ENCODE data around the gene PARP9.

PARP9 gene

DNA sequence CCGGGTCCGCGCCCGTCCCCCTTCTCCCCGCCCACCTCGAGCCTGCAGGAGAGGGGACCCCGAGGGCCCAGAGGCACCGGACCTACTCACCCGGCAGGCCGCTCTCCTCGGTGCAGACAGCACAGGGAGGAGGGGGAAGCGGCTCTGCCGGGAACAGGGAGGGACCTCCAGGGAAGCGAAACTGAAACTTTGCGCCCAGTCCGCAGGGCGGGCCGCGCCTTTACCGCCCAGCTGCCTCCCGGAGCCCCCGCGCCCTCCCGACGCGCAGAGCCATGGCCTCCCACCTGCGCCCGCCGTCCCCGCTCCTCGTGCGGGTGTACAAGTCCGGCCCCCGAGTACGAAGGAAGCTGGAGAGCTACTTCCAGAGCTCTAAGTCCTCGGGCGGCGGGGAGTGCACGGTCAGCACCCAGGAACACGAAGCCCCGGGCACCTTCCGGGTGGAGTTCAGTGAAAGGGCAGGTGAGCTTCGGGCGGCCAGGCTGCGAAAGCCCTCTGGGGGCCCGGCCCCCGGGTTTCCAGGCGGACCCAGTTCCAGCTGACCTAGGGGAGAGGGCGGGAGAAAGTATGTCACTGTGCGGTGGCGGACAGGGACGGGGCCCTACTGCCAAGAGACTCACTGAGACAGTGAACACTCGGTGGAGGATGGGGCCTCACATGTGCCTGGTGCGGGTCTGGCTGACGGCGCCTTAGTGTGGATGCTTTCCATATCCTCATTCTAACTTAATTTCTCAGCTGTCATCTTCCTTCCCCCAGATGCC, at the start of gene PARP9, which contains the start of gene DTX3L:
Gene PARP9, minus strand, starts transcription at position 146 of the 758 bp plus-strand sequence. CDS start 4,680 bp downstream, outside the sequence.
Gene DTX3L, plus strand, starts transcription at position 184 of the 758 bp plus-strand sequence. Its CDS starts 89 bp downstream, at position 273.
- H3K27me3 ChIP-seq (ENCODE audit: control insufficient read depth in 1 of 2, insufficient read depth in 2 of 2, low read length in 2 of 2) = no peaks in the 10 kb centered on the region
- H3K9me3 ChIP-seq (ENCODE audit: low read length) = no peaks in the 10 kb centered on the region
- H3K4me3 ChIP-seq (ENCODE audit: low read depth in 1 of 2, low read length in 2 of 2) = peak within 1 kb of the TSS; percentile 77 to 78
- H3K4me1 ChIP-seq (ENCODE audit: insufficient read depth, low read length) = peaks cover 35% of the 10 kb centered on the region
- peaks cover 24% of the 10 kb centered on the region for H3K36me3 ChIP-seq (ENCODE audit: insufficient read depth, low read length)
- peak within 1 kb of the TSS; percentile 89 for H3K9ac ChIP-seq (ENCODE audit: low read length)
- H3K27ac ChIP-seq (ENCODE audit: low read depth, low read length) = peak within 1 kb of the TSS; percentile 93

DNA sequence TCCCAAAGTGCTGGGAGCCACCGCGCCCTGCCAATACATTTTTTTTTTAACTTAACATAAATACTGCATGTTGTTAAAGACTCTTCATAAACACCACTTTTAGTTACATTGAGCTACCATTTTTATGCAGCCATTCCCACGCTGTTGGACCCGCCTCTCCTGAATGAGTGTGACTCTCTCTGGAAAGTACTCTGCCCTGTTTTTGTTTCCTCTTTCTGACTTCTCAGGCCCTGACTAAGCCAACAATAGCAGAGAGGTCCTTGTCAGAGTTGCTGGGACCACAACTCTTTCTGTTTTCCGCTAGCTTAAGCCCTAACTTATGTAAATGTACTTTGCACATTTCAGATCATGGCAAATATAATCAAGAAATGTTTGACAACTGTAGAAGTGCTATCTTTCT, 48.6 kb upstream of the PARP9 start:
- no peak overlapping the region for H3K27ac ChIP-seq (ENCODE audit: low read depth, low read length)
- no peaks in the 10 kb centered on the region for H3K36me3 ChIP-seq (ENCODE audit: insufficient read depth, low read length)
- H3K9ac ChIP-seq (ENCODE audit: low read length) = no peak overlapping the region
- no peaks in the 10 kb centered on the region for H3K4me1 ChIP-seq (ENCODE audit: insufficient read depth, low read length)
- H3K27me3 ChIP-seq (ENCODE audit: control insufficient read depth in 1 of 2, insufficient read depth in 2 of 2, low read length in 2 of 2) = no peaks in the 10 kb centered on the region
- no peak overlapping the region for H3K4me3 ChIP-seq (ENCODE audit: low read depth in 1 of 2, low read length in 2 of 2)
- H3K9me3 ChIP-seq (ENCODE audit: low read length) = no peaks in the 10 kb centered on the region

DNA sequence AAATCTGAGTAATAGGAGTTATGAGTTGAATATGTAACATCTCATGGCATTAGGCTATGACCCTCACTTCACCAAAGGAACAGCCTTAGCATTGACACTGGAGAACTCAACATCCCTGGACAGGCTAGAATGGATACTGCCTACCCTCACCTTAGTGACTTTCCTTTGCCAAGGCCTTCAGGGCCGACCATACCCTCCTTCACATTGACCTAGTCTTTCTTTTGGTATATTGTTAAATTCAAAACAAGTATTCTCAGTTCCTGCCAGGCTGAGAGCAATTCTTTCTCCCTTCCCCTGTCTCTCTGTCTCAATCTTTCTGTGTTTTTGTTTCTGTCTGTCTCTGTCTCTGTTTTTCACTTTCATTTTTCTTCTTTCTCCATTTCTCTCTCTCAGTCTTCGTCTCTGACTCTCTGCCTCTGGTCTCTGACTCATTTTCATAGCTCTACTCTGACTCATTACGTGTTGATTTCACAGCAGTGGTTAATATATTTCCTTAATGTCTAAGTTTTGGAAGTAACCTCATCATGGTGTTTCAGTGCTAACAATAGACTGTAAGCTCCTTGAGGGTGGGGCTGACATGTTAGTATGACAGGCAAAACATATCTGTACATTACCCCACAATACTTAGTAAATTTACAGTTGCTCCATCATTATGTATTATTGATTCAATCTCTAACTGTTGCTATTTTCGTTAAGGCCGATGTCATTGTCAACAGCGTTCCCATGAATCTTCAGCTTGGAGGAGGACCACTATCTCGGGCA, 45.9 kb upstream of the PARP9 start:
- Histone ChIP-seq H3K9ac (ENCODE audit: low read length) (no peak overlapping the region), H3K27ac (ENCODE audit: low read depth, low read length) (no peak overlapping the region), H3K4me1 (ENCODE audit: insufficient read depth, low read length) (no peaks in the 10 kb centered on the region), H3K9me3 (ENCODE audit: low read length) (no peaks in the 10 kb centered on the region), H3K27me3 (ENCODE audit: control insufficient read depth in 1 of 2, insufficient read depth in 2 of 2, low read length in 2 of 2) (no peaks in the 10 kb centered on the region), H3K4me3 (ENCODE audit: low read depth in 1 of 2, low read length in 2 of 2) (no peak overlapping the region), H3K36me3 (ENCODE audit: insufficient read depth, low read length) (no peaks in the 10 kb centered on the region)

DNA sequence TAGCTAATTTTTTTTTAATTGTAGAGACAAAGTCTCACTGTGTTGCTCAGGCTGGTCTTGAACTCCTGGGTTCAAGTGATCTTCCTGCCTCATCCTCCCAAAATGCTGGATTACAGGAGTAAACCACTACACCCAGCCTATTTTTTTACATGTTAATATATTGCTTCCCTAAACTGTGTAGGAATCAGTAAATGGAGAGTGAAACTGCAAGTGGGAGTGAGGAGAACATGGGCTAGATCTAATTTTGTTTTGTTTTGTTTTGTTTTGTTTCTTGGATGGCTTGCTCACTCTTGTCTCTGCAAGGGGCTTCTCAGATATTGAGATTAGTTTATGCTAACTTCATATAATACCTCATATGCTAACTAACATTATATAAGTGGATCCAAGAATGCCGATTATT, 44.8 kb upstream of the PARP9 start:
- Histone ChIP-seq H3K9ac (ENCODE audit: low read length) (no peak overlapping the region), H3K27ac (ENCODE audit: low read depth, low read length) (no peak overlapping the region), H3K36me3 (ENCODE audit: insufficient read depth, low read length) (no peaks in the 10 kb centered on the region), H3K27me3 (ENCODE audit: control insufficient read depth in 1 of 2, insufficient read depth in 2 of 2, low read length in 2 of 2) (no peaks in the 10 kb centered on the region), H3K4me1 (ENCODE audit: insufficient read depth, low read length) (no peaks in the 10 kb centered on the region), H3K9me3 (ENCODE audit: low read length) (no peaks in the 10 kb centered on the region), H3K4me3 (ENCODE audit: low read depth in 1 of 2, low read length in 2 of 2) (no peak overlapping the region)

DNA sequence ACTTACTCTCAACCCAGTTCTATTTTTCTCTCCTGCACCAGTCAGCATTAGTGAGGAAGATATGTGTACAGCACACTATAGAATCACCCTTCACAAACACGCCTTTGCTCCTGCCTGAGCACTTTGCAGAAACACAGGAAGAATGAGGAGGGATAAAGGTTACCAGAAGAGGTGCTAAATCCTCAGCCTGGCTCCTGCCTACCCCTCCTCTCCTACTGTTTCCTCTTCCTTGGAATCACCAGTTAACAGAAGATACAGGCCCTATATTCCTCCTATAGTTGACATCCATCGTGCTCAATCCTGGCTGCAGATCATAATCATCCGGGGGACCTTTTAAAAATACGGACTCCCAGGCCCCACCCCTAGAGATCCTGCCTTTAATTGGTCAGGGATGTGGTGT, 42.2 kb upstream of the PARP9 start:
- H3K9ac ChIP-seq (ENCODE audit: low read length) = no peak overlapping the region
- no peak overlapping the region for H3K4me3 ChIP-seq (ENCODE audit: low read depth in 1 of 2, low read length in 2 of 2)
- H3K36me3 ChIP-seq (ENCODE audit: insufficient read depth, low read length) = no peaks in the 10 kb centered on the region
- H3K9me3 ChIP-seq (ENCODE audit: low read length) = no peaks in the 10 kb centered on the region
- H3K4me1 ChIP-seq (ENCODE audit: insufficient read depth, low read length) = no peaks in the 10 kb centered on the region
- H3K27me3 ChIP-seq (ENCODE audit: control insufficient read depth in 1 of 2, insufficient read depth in 2 of 2, low read length in 2 of 2) = no peaks in the 10 kb centered on the region
- no peak overlapping the region for H3K27ac ChIP-seq (ENCODE audit: low read depth, low read length)

DNA sequence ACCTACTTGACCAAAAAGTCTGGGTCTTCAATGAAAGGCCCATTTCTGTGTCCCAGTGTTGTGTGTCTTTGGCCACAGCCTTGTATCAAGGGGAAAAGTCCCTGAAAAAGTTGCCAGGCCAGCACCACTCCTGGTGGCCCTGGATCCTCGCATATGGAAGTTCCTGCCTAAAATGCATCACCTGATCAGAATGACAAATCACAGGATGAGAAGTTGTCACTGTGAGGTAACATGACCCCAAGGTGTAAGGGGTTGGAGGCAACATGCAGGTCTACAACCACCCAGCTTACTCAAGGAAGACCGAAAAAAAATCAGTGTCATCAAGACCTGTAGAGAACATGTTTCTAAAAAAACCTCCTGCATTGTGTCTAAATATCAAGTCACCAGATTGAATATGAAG, 39.0 kb upstream of the PARP9 start:
- Histone ChIP-seq H3K4me1 (ENCODE audit: insufficient read depth, low read length) (no peaks in the 10 kb centered on the region), H3K9ac (ENCODE audit: low read length) (no peak overlapping the region), H3K4me3 (ENCODE audit: low read depth in 1 of 2, low read length in 2 of 2) (no peak overlapping the region), H3K9me3 (ENCODE audit: low read length) (no peaks in the 10 kb centered on the region), H3K36me3 (ENCODE audit: insufficient read depth, low read length) (no peaks in the 10 kb centered on the region), H3K27ac (ENCODE audit: low read depth, low read length) (no peak overlapping the region), H3K27me3 (ENCODE audit: control insufficient read depth in 1 of 2, insufficient read depth in 2 of 2, low read length in 2 of 2) (no peaks in the 10 kb centered on the region)

DNA sequence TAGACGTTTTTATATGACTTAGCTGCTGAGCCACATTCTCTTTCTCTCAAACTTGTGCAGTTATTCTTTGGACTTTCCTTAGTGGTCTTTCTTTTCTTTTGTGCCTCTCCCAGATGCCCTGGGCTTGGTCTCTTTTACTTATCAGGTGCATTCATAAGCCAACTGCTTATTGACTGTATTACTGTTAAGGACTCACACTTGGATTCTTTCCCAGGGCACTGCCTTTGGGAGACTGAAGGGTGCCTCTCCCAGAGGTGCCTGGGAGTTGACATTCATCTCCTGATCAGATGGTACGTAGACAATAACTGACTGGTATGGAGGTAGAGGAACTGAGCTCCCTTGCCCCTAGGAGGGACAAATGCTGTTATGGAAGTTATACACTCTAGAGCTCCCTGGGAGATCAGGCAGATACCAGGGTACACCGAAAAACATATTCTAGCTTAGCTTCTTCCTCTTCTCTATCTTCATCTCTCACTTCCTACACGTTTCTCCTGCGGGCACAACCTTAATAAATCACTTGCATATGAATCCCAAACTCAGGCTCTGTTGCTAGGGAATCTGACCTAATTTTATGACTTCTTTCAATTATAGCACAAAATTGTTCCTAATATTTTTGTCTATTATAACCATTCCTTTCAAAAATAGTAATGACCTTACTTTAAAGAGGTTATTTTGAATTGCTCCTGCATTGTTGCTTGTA, 38.1 kb upstream of the PARP9 start:
- Histone ChIP-seq H3K9ac (ENCODE audit: low read length) (no peak overlapping the region), H3K4me1 (ENCODE audit: insufficient read depth, low read length) (no peaks in the 10 kb centered on the region), H3K9me3 (ENCODE audit: low read length) (no peaks in the 10 kb centered on the region), H3K4me3 (ENCODE audit: low read depth in 1 of 2, low read length in 2 of 2) (no peak overlapping the region), H3K36me3 (ENCODE audit: insufficient read depth, low read length) (no peaks in the 10 kb centered on the region), H3K27me3 (ENCODE audit: control insufficient read depth in 1 of 2, insufficient read depth in 2 of 2, low read length in 2 of 2) (no peaks in the 10 kb centered on the region), H3K27ac (ENCODE audit: low read depth, low read length) (no peak overlapping the region)

DNA sequence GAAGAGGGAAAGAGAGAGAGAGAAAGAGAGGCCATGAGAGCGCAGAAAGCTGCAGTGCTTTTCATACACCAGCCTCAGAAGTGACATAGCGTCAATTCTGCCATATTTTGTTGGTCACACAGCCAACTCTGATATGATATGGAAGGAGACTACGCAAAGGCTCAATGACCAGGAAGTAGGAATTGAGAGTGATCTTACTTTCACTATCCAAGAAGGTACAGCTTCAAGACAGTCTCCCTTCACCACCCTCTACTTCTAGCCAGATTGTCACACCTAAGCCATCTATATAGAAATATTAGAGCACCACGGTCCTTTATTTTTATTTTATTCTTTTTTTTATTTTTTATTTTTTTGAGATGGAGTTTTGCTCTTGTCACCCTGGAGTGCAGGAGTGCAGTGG, 34.5 kb upstream of the PARP9 start:
- Histone ChIP-seq H3K4me3 (ENCODE audit: low read depth in 1 of 2, low read length in 2 of 2) (no peak overlapping the region), H3K27me3 (ENCODE audit: control insufficient read depth in 1 of 2, insufficient read depth in 2 of 2, low read length in 2 of 2) (no peaks in the 10 kb centered on the region), H3K9me3 (ENCODE audit: low read length) (no peaks in the 10 kb centered on the region), H3K27ac (ENCODE audit: low read depth, low read length) (no peak overlapping the region), H3K4me1 (ENCODE audit: insufficient read depth, low read length) (no peaks in the 10 kb centered on the region), H3K36me3 (ENCODE audit: insufficient read depth, low read length) (no peaks in the 10 kb centered on the region), H3K9ac (ENCODE audit: low read length) (no peak overlapping the region)

DNA sequence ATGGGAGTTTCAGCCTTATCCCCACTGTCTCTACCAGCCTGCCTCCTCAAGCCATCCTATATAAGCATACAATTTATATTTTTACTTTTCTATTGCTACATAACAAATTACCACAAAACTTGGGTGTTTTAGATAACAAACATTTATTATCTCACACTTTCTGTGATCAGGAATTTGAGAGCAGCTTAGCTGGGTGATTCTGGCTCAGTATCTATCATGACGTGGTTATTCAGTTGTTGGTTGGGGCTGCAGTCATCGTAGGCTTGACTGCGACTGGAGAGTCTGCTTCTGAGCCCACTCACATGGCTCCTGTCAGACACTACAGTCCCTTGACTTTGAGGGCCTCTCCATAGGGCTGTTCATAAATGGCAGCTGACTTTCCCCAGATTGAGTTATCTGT, 34.1 kb upstream of the PARP9 start:
- Histone ChIP-seq H3K4me3 (ENCODE audit: low read depth in 1 of 2, low read length in 2 of 2) (no peak overlapping the region), H3K4me1 (ENCODE audit: insufficient read depth, low read length) (no peaks in the 10 kb centered on the region), H3K9ac (ENCODE audit: low read length) (no peak overlapping the region), H3K9me3 (ENCODE audit: low read length) (no peaks in the 10 kb centered on the region), H3K27ac (ENCODE audit: low read depth, low read length) (no peak overlapping the region), H3K36me3 (ENCODE audit: insufficient read depth, low read length) (no peaks in the 10 kb centered on the region), H3K27me3 (ENCODE audit: control insufficient read depth in 1 of 2, insufficient read depth in 2 of 2, low read length in 2 of 2) (no peaks in the 10 kb centered on the region)

DNA sequence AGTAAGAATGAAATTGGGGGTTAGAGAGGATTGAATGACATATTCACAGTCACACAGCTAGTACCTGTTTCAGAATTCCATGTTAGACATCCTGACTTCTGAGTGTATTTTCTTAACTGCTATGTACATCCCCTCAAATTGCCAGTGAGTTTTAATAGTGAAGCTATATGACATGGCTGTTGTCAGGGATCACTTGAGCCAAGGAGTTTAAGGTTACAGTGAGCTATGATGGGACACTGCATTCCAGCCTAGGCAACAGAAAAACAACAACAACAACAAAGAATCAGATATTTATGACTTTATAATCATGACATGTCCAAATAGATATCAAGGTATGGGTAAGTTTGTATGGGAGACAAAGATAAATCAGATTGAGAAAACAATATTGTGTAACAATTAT, 29.9 kb upstream of the PARP9 start:
- no peak overlapping the region for H3K4me3 ChIP-seq (ENCODE audit: low read depth in 1 of 2, low read length in 2 of 2)
- H3K27ac ChIP-seq (ENCODE audit: low read depth, low read length) = no peak overlapping the region
- H3K9ac ChIP-seq (ENCODE audit: low read length) = no peak overlapping the region
- no peaks in the 10 kb centered on the region for H3K27me3 ChIP-seq (ENCODE audit: control insufficient read depth in 1 of 2, insufficient read depth in 2 of 2, low read length in 2 of 2)
- no peaks in the 10 kb centered on the region for H3K9me3 ChIP-seq (ENCODE audit: low read length)
- no peaks in the 10 kb centered on the region for H3K36me3 ChIP-seq (ENCODE audit: insufficient read depth, low read length)
- H3K4me1 ChIP-seq (ENCODE audit: insufficient read depth, low read length) = no peaks in the 10 kb centered on the region

DNA sequence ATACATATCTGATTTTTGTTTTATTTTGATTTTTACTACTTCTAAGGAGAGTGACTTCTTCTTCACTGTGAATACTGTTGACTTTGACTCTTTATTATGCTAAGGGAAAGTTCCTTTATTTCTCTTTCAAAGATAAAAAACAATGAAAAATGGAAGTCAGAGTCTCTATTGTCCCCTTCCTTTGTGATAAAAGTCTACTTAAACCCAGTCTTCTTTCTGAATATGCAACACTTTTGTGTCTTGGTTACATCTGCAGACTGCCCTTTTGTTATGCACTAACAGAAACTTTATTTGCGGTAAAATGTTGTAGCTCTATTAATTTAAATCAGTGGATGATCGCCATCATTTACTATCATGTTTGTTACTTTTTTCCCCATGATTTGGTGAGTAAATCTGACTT, 26.5 kb upstream of the PARP9 start:
- no peak overlapping the region for H3K4me3 ChIP-seq (ENCODE audit: low read depth in 1 of 2, low read length in 2 of 2)
- no peaks in the 10 kb centered on the region for H3K36me3 ChIP-seq (ENCODE audit: insufficient read depth, low read length)
- H3K27me3 ChIP-seq (ENCODE audit: control insufficient read depth in 1 of 2, insufficient read depth in 2 of 2, low read length in 2 of 2) = no peaks in the 10 kb centered on the region
- no peaks in the 10 kb centered on the region for H3K9me3 ChIP-seq (ENCODE audit: low read length)
- H3K9ac ChIP-seq (ENCODE audit: low read length) = no peak overlapping the region
- H3K27ac ChIP-seq (ENCODE audit: low read depth, low read length) = no peak overlapping the region
- no peaks in the 10 kb centered on the region for H3K4me1 ChIP-seq (ENCODE audit: insufficient read depth, low read length)
